Measurements from ENCODE around the gene AKNA.
A peak's percentile ranks its signal among the peaks of the same experiment; 100 is the strongest.

The AKNA gene

DNA sequence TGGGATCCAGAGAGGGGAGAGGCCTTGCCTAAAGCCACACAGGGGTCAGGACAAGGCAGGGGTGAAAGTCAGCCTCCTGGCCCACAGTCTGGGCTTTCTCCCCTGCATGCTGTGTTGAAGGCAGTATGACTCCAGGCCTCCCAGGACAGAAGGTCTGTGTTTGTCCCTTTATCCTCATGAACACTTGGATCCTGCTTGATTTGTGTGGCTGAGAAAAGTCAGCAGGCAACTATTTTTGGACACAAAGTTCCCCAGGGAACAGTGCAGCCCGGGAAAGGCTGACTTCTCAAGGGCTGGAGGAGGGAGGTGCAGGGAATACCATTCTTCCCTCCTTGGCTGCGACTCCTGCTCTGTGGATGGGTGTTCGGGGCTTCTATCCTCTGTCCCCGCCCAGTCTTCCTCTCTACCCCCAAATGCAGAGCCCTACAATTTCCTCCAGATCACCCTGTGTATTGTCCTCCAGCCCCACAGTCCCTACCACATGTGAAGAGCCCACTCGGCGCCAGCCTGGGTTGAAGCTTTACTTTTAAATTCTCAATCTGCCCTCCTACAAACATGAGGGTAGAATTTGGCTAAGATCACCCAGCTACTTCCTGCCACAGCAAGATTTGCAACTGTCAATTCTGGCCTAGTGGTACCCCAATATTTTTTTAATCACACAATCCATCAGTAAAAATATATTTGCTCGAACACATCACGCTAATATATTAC lies 4.1 kb downstream of the AKNA start:
- H3K4me3 ChIP-seq (ENCODE audit: low read length), result peak overlapping the region; percentile 76
- DNase-seq (ENCODE audit: low read depth, low spot score), result peak; percentile 75

DNA sequence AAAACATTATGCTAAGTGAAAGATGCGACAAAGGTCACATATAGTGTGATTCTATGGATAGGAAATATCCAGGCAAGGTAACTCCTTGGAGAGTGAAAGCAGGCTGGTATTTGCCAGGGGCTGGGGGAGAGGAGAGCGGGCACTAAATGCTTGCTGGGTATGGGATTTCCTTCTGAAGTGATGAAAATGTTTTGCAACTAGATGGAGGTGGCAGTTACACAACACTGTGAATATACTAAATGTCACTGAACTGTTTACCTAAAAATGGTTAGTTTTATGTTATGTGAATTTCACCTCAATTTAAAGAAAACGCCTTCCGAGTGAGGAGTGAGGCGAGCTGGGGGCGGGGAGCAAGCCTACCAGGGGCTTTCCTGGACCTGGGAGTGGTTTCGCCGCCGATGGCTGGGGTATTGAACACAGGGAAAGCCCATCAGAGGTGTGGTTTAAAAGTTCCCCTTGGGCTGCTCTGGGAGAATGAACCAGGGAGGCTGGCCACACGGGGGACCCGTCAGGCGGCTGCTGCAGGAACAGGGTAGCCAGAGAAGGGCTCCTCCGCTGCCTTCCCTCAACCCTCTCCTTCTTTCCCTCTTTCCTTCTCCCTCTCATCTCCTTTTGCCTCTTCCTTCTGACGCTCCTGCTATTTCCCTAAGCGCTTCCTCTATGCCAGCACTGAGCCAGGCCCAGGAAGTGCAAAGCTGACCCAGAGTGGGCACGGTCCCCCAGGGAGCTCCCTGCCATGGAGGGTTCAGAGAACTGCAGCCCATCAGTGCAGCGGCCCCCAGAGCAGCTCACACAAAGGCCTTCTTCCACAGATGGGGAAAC lies 4.9 kb downstream of the AKNA start:
- H3K4me3 ChIP-seq (ENCODE audit: low read length), result peak overlapping the region; percentile 76
- no peak for DNase-seq (ENCODE audit: low read depth, low spot score)

DNA sequence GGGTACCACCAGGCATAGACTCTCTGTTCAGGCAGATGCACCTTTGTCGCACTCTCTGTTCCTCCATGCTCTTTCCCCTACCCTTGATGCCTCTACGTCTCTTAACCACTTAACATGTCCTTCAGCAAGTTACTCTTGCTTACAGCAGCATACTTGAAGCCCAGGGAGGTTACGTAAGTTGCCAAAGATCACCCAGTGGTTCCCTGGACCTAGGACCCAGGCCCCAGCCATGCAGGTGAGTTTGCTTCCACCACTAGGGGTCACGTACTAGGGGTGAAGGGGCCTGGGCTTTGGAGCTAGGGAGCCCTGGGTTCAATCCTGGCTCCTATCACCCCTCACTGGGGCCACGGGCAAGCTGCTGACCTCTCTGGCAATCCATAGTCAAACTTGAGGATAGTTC lies 8.9 kb downstream of the AKNA start:
- DNase-seq (ENCODE audit: low read depth, low spot score), result no peak
- no peak overlapping the region for H3K4me3 ChIP-seq (ENCODE audit: low read length)

DNA sequence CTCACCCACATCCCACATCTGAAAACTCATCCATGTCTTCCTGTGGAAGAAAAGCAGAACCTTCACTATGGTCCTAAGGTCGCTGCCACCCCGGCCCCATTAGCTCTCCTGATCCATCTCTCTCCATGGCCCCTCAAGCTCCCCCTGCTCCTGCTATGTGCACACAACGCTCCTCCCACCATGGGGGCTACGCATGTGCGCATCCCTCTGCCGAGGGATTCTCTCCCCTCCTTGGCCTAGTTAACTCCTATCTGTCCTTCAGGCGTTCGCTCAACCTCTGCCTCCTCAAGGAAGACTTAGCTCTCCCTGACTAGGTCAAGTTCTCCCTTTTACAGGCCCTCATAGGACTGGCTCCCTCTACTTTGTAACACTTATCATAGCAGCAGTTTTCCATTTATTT lies 9.8 kb downstream of the AKNA start:
- DNase-seq (ENCODE audit: low read depth, low spot score), result no peak

DNA sequence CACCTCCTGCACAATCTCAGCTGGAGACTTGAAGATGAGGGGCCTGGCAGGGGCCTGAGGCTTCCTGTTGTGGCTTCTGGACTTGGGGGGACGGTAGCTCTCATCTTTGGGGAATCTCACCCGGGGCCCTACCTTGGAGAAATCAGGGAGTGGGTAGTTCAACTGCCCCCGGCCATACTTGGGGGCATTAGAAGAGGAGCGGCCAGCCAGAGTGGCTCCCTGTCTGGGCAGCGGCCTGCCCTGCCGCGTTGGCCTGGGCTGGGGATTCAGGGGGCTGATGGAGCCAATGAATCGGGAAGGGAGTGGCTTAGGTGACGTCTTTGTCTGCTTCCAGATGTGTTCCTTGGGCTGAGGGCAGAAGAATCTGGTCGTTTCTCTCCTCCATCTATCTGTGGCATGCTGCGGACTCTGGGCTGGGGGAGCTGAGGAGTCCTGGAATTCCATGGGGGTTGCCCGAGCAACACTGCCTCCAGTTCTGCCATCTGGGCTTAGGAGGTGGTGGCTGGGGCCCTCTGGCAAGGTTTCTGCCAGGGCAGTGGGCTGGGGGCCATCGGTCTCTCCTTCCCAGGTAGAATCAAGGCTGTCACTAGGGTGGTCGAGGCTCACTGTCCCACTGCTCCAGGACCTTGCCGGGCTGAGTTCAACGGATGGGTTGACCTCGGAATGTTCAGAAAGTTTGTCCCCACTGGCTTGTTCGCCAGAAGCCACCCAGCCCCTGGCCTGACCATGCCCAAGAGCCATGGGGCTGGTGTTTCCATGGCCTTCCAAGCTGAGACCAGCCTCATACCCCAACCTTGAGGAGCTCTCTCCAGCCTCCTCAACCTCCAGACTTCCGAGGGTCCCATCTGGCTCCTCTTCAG lies 11.0 kb downstream of the AKNA start:
- no peak for DNase-seq (ENCODE audit: low read depth, low spot score)
- H3K4me3 ChIP-seq (ENCODE audit: low read length), result no peak overlapping the region

More for the DNA sequence above, 9.8 kb downstream of the AKNA start:
- H3K4me3 ChIP-seq (ENCODE audit: low read length), result no peak overlapping the region

DNA sequence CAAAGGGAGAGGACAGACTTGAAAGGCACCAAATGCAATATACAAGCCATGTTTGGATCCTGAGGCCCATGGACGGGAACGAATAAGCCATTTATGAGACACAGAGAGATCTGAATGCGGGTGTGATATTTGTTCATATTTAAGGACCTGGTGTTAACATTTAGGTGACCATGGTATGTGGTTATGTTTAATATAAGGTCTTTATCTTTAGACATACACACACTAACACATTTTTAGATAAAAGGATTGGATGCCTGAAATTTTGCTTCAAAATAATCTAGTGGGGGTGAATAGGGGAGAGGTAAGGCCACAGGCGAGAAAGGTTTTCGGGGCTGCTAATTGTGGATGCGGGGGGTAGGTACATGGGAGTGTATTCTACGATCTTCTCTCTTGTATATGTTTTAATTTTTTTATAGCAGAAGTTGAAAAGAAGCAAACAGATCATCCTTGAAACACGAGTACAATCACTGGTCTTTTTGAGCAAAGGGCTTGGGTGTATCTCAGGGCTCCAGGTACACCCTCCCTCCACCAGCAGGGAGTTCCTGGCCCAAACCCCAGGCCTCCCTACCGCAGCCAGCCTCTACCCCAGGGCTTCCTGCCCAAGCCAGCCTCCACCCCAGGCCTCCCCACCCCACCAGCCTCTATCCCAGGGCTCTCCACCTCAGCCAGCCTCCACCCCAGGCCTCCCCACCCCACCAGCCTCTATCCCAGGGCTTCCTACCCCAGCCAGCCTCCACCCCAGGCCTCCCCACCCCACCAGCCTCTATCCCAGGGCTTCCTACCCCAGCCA lies 12.2 kb downstream of the AKNA start:
- DNase-seq (ENCODE audit: low read depth, low spot score), result no peak
- H3K4me3 ChIP-seq (ENCODE audit: low read length), result no peak overlapping the region

DNA sequence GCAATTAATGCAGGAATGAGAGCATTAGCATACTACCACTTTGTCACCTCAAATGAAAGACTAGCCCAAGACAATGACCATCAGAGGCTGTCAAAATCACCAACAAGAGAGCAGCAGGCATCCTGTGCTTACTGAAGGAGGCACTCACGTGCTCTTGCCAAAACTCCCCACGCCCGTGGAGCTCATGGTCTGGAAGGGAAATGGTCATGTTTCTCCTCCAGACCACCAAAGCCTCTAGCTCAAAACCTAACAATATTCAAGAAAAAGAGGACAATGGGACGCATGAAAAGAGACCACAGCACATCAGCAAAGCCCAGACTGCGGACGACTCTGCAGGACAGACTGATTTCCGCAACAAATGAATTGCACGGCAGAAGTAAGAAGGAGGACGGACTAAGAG lies 12.8 kb downstream of the AKNA start:
- no peak for DNase-seq (ENCODE audit: low read depth, low spot score)
- H3K4me3 ChIP-seq (ENCODE audit: low read length), result no peak overlapping the region

DNA sequence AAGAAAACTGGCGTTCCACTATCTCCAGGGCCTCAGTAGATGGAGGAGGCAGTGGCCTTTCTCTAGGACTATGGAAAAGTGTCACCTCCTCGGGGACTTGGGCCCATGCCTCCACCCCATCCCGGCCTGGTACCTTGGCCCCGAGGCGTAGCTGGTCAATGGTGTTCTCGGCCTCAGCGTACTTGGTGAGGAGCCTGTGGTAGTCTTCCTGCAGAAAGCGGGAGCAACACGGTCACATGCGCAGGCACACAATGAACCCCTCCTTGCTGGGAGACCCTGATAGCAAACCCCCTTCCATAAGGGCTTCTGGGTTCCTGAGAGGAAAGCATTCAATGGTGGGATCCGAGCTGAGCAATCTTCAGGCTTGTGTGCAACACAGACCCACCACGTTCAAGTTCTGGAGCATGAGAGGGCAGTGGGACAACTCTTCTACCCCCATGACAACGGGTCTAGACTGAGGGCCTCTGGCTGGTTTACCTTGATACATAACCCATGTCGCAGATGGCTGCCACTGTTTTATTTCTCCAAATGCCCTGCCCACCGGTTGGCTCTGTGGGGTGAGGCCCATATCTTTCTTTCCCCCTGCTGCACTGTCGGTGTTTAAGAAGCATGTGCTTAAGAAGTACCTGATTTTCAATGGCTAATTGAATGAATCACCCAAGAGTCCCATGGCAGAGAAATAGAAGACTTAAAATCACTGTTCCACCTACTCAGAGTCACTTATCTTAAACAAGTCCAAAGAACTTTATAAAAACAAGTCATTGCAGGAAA lies 13.6 kb downstream of the AKNA start:
- no peak for DNase-seq (ENCODE audit: low read depth, low spot score)
- no peak overlapping the region for H3K4me3 ChIP-seq (ENCODE audit: low read length)

DNA sequence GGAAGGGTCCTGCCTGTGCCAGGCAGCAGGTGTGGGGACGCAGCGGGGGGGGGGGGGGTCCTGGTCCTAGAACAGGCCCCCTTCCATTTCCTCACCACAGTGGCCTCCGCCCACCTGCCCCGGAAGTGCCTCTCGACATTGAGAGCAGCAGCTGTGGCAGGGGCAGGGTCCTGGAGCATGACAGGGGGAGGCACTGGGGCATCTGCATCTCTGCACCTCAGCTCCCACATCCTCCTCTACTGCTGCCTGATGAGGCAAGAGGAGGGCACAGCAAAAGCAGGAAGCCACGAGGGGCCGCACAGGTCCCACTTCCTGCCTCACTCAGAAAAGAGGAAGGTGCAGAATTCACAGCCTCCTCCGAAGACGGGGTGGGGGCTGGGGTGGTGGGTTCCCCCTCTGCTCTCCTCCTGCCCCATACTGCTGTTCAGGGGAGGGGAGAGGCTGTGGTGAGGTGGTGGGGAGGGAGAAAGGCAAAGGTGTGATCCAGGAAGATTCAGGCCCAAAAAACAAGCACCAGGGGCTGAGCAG lies 14.8 kb downstream of the AKNA start:
- peak; percentile 99 for DNase-seq (ENCODE audit: low read depth, low spot score)
- peak overlapping the region; percentile 54 for H3K4me3 ChIP-seq (ENCODE audit: low read length)

DNA sequence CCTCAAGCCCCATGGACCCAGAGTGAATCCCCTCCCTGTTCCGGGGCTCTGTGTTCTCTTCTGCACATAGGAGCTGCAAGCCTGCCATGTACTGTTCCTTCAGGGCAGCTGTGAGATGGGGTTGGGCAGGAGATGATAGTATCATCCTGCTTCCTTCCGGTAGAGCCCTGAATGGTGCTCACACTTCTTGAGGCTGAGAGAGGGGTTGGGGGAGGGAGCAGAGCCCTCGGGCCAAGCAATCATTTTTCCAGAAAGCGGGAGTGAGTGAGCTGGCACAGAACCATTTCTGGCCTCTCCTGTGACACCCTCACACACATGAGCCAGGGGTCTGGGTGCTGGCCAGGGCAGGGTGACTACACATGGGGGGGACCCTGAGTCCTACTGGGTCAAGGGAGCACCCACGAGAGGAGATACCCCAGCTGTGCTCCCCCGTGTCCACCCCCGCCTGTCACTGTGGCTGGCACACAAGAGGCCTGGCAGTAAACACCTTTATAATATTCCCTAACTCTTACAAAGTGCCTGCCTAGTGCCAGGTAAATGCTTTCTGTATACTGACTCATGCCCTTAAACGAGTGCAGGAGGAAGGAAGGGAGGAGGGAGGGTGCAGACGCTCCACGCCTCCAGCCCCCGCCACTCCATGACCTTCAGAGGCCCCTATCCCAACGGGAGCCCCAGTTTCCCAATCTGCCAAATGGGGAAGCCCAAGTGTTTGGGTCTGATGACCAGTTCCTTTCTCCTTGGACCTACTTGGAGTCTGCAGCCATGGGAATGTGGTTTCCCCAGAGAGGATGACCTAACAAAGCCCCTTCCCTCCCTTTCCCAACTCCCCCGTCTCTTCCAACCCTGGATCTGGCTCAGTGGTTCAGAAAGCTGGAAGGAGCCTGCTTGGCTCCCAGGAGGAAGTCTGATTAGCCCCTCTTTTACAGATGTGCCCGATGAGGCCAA lies 15.5 kb downstream of the AKNA start:
- DNase-seq (ENCODE audit: low read depth, low spot score), result peak; percentile 91
- peak overlapping the region; percentile 54 for H3K4me3 ChIP-seq (ENCODE audit: low read length)

DNA sequence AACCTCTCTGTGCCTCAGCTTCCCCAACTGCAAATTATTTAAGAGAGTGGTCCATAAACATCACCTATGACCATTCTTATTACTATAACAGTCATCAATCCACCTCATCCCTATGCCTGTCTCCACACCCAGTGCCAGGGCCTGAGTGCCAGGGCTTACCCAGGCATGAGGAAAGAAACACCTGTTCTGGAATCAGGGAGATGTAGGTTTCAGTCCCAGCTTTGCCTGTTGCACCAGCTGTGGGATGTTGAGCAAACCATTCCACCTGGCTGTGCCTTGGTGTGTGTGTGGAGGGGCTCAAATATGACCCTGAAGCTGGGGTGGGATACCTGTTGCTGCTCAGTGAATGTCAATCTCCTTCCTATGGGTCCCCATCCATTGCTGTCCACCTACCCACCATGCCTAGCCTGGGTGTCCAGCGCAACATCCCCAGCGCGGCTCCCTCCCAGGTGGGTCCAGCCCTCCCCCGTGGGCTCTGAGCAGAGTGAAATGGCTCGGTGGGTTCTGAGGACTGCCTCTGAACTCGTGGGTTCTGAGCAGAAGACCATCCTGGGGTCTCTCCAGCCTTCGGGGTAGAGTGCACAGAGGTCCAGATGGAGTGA lies 16.3 kb downstream of the AKNA start:
- H3K4me3 ChIP-seq (ENCODE audit: low read length), result peak overlapping the region; percentile 54
- no peak for DNase-seq (ENCODE audit: low read depth, low spot score)

DNA sequence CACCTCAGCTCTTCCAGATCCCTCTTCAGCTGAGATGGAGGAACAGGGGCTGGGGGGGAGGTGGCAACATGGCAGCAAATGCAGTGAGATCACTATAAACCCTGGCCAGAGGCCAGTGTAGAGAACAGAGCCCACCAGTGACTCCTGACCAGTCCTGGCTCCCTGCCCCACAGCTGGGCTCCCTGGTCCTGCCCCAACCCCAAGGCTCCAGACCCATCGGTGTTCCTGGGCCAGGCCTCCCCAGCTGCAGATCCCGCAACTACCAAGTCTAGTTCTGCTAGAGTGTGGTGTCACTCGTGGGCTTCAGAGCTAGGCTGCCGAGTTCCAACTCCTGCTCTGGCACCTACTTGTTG lies 16.8 kb downstream of the AKNA start:
- DNase-seq (ENCODE audit: low read depth, low spot score), result no peak
- H3K4me3 ChIP-seq (ENCODE audit: low read length), result 0 out of 2 replicates have a peak overlapping the region, but pooled peaks have one; percentile 54

DNA sequence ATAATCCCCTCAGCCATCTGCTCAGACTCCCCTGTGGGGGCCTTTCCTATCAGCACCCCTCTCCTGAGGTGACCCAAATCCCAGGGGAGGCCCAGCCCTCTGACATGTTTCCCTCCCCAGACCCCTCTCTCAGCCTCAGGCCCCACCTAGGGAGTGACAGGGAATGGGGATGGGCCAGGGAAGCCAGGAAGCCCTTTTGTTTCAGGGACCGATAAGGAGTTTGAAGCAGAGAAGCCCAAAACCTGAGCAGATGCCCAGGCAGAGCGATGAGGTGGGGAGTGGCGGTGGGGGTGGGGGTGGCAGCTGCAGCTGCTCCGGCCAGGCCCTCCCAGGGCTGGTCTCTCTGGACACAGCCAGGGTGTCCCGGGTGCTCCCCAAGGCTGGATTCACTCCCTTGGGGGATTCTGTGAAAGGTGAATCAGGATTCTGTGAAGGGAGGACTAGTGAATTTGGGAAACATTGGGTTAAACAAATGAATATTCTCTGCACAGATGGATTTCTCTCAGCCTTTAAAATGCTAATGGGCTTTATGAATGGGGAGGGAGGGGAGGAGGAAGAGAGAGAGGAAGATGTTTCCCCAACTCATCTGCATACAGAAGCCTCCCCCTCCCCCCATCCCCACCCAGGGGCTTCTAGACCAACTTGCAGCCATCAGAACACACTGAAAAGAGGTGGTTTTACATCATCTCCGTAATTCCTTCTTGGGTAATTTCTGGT lies 17.4 kb downstream of the AKNA start:
- no peak for DNase-seq (ENCODE audit: low read depth, low spot score)
- no peak overlapping the region for H3K4me3 ChIP-seq (ENCODE audit: low read length)

DNA sequence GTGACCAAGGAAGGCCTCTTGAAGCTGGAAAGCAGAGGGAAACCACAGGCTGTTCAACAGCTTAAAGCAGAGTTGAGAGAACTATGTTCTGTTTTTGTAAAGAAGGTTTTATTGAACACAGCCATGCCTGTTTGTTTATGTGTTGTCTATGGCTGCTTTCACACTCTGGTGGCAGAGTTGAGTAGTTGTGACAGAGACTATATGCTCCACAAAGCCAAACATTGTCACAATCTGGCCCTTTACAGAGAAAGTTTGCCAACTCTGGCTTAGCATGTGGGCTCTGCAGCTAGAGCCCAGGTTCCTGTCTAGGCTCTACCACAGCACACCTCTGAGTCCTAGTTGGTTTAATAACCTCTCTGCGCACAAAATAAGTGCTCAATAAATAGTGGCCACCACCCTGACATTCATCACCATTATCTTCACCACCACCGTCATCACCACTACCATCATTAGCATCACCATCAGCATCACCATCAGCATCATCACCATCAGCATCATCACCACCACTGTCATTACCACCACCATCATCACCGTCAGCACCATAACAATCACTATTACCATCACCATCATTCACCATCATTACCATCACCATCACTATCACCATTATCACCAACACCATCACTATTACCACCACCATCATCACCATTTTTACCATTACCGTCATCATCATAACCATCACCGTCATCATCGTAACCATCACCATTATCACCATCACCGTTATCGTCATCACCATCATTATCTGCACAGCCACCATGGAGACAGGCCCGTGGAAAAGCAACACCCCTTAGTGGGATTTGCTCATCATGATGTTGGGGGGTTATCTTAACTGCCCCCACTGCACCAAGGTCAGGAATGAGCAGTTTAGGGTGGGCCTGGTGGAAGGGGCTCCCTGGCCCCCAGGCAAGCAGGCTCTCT lies 18.3 kb downstream of the AKNA start:
- H3K4me3 ChIP-seq (ENCODE audit: low read length), result no peak overlapping the region
- no peak for DNase-seq (ENCODE audit: low read depth, low spot score)

All from Jurkat, Clone E6-1 (cell line).